Nephron progenitor cell (in vitro differentiated cells): ENCODE data around the gene NPB.

Source experiments
- DNase-seq: peaks from one replicate; pipeline ENCODE4 v3.0.0; 2021
- H3K27ac Mint-ChIP-seq: 2 replicates; pipeline ENCODE4 v1.8.0; 2021; ENCODE audit warnings: mild to moderate bottlenecking, moderate library complexity, mixed read lengths
- H3K27me3 Mint-ChIP-seq: 2 replicates; pipeline ENCODE4 v1.8.0; 2021; ENCODE audit warnings: mild to moderate bottlenecking, low read depth, mixed read lengths; ENCODE audit not compliant: poor library complexity
- H3K36me3 Mint-ChIP-seq: 2 replicates; pipeline ENCODE4 v1.8.0; 2021; ENCODE audit warnings: low read depth, mixed read lengths
- H3K4me1 Mint-ChIP-seq: 2 replicates; pipeline ENCODE4 v1.8.0; 2021; ENCODE audit warnings: mixed read lengths
- H3K4me3 Mint-ChIP-seq: 2 replicates; pipeline ENCODE4 v1.8.0; 2021; ENCODE audit warnings: mild to moderate bottlenecking, moderate library complexity, mixed read lengths
- H3K9me3 Mint-ChIP-seq: 2 replicates; pipeline ENCODE4 v1.8.0; 2021; ENCODE audit warnings: mild to moderate bottlenecking, moderate library complexity, mixed read lengths
- TF ChIP-seq, protein P1 (sequence below): fragments of 200-600 bp; sonication (generic); IDR thresholded peaks from 2 replicates; pipeline ENCODE4 v1.5.0; 2021; ENCODE audit warnings: antibody characterized with exemption

The NPB gene

DNA sequence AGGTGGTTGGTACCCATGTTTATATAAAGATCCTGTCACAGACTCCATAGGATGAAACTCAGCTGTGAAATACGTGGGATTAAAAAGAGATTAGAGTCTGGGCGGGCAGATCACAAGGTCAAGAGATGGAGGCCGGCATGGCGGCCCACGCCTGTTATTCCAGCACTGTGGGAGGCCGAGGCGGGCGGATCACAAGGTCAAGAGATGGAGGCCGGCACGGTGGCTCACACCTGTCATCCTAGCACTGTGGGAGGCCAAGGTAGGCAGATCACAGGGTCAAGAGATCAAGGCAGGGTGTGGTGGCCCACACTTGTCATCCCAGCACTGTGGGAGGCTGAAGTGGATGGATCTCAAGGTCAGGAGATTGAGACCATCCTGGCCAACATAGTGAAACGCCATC lies 6.6 kb upstream of the NPB start:
- TF ChIP-seq, protein P1, sequence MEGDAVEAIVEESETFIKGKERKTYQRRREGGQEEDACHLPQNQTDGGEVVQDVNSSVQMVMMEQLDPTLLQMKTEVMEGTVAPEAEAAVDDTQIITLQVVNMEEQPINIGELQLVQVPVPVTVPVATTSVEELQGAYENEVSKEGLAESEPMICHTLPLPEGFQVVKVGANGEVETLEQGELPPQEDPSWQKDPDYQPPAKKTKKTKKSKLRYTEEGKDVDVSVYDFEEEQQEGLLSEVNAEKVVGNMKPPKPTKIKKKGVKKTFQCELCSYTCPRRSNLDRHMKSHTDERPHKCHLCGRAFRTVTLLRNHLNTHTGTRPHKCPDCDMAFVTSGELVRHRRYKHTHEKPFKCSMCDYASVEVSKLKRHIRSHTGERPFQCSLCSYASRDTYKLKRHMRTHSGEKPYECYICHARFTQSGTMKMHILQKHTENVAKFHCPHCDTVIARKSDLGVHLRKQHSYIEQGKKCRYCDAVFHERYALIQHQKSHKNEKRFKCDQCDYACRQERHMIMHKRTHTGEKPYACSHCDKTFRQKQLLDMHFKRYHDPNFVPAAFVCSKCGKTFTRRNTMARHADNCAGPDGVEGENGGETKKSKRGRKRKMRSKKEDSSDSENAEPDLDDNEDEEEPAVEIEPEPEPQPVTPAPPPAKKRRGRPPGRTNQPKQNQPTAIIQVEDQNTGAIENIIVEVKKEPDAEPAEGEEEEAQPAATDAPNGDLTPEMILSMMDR, result no peak
- Mint-ChIP-seq H3K27ac (peak overlapping the region; percentile 57), H3K4me1 (peaks cover 2% of the 10 kb centered on the region), H3K27me3 (peaks cover 5% of the 10 kb centered on the region), H3K9me3 (no peaks in the 10 kb centered on the region), H3K4me3 (no peak overlapping the region), H3K36me3 (peaks cover 26% of the 10 kb centered on the region)
- no peak for DNase-seq

DNA sequence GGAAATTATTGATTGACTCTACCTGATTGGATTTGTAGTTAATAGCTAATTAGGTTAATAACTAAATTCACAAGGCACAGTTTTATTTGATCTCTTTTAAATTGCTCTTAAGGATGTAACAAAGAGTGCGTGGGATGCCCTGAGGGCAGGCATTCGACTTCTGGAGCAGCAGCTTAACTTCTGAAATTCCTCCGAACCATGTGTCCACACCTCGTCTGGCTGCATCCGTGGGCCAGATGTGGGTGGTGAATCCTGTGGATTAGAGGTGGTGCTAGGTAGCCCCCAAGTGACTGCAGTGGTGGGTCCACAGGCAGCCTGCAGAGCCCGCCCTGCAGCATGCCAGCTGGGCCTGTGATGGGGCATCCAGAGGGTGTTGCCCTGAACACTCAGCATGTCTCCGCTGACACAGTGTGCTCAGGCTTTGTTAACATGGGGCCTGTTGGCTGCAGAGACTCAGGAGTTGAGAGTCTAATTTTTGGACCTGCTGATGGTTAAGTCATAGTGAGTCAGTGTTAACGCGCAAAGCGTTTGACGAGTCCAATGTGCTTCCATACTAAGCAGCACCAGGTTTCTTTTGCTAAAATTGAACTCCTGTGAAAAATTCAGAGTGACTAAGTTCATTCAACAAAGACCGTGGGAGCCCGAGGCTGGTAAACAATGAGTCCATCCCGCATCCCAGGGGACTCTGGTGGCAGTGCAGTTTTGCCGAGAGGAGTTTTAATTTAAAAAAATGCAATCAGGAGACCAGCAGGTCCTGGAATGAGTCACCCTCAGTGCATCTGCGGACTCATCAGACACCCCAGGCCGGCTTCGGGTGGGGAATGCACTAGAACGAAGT lies 3.8 kb upstream of the NPB start:
- Mint-ChIP-seq H3K36me3 (peaks cover 35% of the 10 kb centered on the region), H3K27me3 (peaks cover 18% of the 10 kb centered on the region), H3K9me3 (no peaks in the 10 kb centered on the region), H3K4me3 (no peak overlapping the region), H3K27ac (no peak overlapping the region), H3K4me1 (peaks cover 8% of the 10 kb centered on the region)
- DNase-seq, result no peak
- TF ChIP-seq, protein P1, result no peak

DNA sequence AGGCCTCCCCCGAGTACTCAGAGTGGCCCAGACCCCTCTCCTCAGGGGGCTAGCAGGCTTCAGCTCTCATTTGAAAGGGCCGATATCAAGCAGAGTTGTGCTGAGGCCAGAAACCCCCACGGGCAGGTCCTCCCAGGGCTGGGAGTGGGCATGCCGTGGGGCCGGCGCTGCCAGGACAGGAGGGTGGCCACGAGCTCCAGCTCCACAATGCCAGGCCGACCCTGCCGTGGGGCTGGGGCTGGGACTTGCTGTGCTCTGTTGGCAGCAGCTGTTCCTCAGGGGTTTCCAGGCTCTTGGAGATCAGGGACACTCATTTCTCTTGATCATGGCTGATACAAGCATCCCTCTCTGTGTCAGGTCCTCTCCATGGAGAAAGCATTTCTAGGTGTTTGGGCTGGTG lies 3.2 kb upstream of the NPB start:
- Mint-ChIP-seq H3K4me3 (no peak overlapping the region), H3K27me3 (peaks cover 23% of the 10 kb centered on the region), H3K9me3 (no peaks in the 10 kb centered on the region), H3K27ac (no peak overlapping the region), H3K36me3 (peaks cover 35% of the 10 kb centered on the region), H3K4me1 (peaks cover 8% of the 10 kb centered on the region)
- TF ChIP-seq, protein P1, result no peak
- DNase-seq, result no peak

DNA sequence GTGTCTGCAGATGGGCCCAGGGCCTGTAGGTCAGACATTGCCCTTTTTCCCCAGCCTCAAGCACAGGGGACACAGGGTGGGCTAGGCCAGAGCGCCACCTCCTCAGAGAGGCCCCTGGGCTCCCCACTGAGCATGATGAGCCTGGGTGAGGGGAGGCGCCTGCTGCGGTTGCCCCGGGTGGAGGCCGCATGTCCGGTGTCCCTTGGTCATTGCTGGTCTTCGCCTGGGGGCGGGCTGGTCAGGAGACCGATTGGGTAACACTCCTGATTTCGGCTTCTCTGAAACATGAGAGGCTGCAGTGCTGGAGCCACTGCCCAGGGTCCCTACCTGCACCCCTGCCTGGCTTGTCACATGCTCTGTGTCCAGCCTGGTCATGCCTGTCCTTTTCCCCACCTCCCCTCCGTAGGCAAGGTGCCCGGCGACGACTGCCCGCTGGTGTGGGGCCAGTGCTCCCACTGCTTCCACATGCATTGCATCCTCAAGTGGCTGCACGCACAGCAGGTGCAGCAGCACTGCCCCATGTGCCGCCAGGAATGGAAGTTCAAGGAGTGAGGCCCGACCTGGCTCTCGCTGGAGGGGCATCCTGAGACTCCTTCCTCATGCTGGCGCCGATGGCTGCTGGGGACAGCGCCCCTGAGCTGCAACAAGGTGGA lies 2.4 kb upstream of the NPB start:
- H3K4me1 Mint-ChIP-seq, result peaks cover 8% of the 10 kb centered on the region
- H3K9me3 Mint-ChIP-seq, result no peaks in the 10 kb centered on the region
- no peak for DNase-seq
- H3K27ac Mint-ChIP-seq, result no peak overlapping the region
- TF ChIP-seq, protein P1, result no peak
- H3K27me3 Mint-ChIP-seq, result peaks cover 23% of the 10 kb centered on the region
- no peak overlapping the region for H3K4me3 Mint-ChIP-seq
- peaks cover 35% of the 10 kb centered on the region for H3K36me3 Mint-ChIP-seq

DNA sequence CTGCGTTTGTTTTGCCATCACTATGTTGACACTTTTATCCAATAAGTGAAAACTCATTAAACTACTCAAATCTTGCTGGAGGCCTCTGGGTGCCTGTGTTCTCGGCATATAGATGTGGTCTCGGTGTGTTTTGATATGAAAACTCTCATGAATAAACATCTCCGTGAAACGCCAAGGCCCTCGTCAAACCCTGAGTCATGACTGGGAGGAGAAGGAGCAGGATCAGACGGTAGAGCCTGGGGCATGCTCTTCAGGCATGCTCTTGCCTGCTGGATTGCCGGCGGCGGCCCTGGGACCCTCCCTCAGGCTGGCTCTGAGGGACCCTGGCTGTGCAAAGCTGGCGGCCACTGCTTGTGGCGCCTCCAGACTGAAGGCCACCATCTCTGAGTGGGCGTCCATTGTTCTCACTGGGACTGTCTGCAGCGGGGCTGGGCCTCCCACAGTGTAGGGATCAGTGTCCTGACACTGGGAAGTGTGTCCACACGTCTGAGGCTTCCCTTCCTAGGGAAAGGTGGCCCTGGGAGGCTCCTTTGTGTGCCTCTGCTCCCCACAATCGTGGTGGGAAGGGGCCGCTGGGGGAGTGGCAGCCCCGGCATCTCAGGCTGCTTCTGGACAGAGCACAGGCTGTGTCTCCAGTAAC lies 1.7 kb upstream of the NPB start:
- TF ChIP-seq, protein P1, result no peak
- Mint-ChIP-seq H3K36me3 (peaks cover 32% of the 10 kb centered on the region), H3K4me3 (no peak overlapping the region), H3K4me1 (peaks cover 8% of the 10 kb centered on the region), H3K9me3 (no peaks in the 10 kb centered on the region), H3K27ac (no peak overlapping the region), H3K27me3 (peaks cover 23% of the 10 kb centered on the region)
- DNase-seq, result no peak
